Astrocyte of the cerebellum (primary cell): Measurements from ENCODE around the gene CLNK.

ENCODE experiments used
- DNase-seq: peaks from one replicate; pipeline ENCODE4 v3.0.0-alpha.2; 2011; ENCODE audit warnings: low read depth
- H3K4me3 ChIP-seq: 2 replicates; pipeline ENCODE4 v1.5.1; 2011; ENCODE audit warnings: mild to moderate bottlenecking, low read depth, low read length, moderate library complexity
- in situ Hi-C: cut with HindIII; loops from 2 replicates; pipeline ENCODE4 v1.10.0; 2017; ENCODE audit warnings: low sequenced_read_pairs
- TF ChIP-seq, protein P1 (sequence below): IDR thresholded peaks from 2 replicates; pipeline ENCODE4 v1.5.1; 2012; ENCODE audit warnings: low read length, low read depth, moderate library complexity, mild to moderate bottlenecking; ENCODE audit errors: missing control alignments

Gene CLNK

DNA sequence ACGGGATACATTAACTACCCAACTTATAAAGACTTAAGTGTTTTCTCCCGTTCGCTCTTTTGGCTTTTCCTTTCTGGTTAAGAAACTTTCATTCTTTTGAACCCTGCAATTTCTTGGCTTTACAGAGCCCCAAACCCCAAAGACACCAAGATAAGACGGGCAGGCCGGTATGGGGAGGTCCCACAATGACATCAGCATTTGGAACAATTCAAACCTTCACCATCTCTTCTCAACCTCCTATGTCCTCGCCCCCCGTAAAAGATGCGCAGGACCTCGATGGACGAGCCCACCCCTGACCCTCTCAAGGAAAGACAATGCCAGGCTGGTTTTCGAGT, 228.3 kb downstream of the CLNK start:
- TF ChIP-seq, protein P1, sequence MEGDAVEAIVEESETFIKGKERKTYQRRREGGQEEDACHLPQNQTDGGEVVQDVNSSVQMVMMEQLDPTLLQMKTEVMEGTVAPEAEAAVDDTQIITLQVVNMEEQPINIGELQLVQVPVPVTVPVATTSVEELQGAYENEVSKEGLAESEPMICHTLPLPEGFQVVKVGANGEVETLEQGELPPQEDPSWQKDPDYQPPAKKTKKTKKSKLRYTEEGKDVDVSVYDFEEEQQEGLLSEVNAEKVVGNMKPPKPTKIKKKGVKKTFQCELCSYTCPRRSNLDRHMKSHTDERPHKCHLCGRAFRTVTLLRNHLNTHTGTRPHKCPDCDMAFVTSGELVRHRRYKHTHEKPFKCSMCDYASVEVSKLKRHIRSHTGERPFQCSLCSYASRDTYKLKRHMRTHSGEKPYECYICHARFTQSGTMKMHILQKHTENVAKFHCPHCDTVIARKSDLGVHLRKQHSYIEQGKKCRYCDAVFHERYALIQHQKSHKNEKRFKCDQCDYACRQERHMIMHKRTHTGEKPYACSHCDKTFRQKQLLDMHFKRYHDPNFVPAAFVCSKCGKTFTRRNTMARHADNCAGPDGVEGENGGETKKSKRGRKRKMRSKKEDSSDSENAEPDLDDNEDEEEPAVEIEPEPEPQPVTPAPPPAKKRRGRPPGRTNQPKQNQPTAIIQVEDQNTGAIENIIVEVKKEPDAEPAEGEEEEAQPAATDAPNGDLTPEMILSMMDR: no peak
- in situ Hi-C loops: no loop called here
- H3K4me3 ChIP-seq: peak overlapping the region; percentile 52
- DNase-seq: no peak

DNA sequence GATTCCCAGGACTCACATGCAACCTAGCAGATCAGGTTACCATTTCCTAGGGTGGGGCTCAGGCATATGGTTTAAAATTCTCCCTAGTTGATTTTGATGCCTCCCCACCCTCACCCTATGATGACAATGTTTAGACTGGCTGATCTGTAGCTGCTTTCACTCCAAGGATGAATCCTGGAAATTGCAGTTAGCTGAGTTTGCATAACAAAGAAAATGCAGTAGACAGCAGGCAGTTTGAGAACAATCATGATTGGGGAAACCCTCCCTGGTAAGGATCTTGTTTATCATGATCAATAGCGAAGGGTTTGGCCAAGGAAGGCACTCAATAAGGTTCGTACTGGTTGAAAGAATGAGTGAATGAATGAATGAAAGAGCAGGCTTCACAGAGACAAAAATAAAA, 229.4 kb downstream of the CLNK start:
- in situ Hi-C loops: no loop called here
- TF ChIP-seq, protein P1: no peak
- DNase-seq: no peak
- no peak overlapping the region for H3K4me3 ChIP-seq

DNA sequence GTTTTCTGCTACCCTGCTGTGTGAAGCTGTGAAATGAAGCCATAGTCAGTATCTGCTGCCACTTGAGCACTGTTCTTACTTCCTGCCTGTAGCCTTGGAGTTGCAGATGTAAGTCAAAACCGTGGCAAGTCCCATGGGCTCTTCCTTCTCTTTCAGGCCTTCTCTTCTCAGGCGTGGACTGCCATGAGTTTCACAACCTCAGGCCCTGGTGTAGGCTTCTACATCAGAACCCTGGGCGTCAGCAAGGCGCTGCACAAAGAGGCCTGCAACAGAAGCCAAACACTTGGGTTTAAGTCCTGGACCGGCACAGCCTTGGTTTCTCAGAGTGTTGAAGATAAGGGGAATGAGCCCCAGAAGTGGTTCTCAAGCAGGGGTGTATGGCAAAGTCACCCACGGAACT, 229.8 kb downstream of the CLNK start:
- TF ChIP-seq, protein P1: no peak
- no peak for DNase-seq
- in situ Hi-C loops: no loop called here
- no peak overlapping the region for H3K4me3 ChIP-seq

DNA sequence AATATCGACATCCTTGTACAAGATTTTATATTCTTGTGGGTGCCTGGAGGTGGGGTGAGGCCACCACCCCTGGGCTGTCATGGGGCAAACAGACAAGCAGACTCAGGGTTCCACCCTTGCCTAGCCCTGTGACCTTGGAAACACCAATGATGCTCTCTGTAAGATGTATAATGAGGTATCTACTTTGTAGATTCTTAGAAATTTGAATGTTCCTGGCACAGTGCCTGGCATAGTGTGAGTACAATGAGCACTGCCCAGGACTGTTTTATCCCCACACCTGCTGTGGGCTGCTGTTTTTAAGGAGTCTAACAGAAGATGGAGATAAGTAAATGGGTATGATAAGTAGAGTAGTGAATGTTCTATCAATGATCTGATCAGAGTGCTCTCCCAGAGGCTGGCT, 230.4 kb downstream of the CLNK start:
- in situ Hi-C loops: no loop called here
- no peak for DNase-seq
- H3K4me3 ChIP-seq: no peak overlapping the region
- TF ChIP-seq, protein P1: no peak

DNA sequence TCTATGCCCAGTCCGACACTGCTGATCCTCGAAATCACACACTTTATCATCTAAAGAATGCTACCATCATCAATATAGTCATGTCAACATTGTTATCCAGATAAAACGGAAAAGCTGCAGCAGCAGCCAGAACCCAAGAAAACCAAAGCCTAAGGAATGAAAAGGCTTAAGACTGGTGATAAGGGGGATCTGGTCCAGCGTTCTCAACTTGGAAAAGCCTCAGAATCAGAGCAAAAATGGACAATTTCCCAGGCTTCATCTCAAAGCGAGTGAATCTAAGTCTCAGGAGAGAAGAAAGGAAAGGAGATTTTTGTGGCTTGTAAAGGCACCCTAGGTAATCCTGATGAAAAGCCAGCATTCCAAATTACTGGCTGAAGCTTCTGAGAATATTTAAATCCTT, 235.6 kb downstream of the CLNK start:
- no peak for DNase-seq
- H3K4me3 ChIP-seq: no peak overlapping the region
- TF ChIP-seq, protein P1: no peak
- in situ Hi-C loops: no loop called here

DNA sequence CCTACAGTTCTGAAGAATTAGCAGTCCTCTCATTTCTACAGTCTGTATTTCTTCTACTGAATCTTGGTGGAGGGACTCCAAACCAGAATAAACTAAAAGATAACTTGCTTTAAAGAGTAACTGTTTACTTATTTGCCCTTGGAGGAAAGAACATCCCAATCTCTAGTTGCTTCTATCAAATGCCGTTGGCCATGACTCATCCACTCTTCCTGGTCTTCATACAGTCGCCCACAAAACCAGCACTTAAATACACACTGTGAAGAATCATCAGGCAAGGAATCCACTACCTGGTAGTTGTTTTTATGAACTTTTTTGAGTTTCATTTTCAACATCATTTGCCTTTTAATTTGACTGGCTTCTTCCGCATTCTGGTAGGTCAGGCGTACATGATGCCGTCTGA, 241.6 kb downstream of the CLNK start:
- no peak overlapping the region for H3K4me3 ChIP-seq
- in situ Hi-C loops: no loop called here
- DNase-seq: no peak
- TF ChIP-seq, protein P1: no peak

DNA sequence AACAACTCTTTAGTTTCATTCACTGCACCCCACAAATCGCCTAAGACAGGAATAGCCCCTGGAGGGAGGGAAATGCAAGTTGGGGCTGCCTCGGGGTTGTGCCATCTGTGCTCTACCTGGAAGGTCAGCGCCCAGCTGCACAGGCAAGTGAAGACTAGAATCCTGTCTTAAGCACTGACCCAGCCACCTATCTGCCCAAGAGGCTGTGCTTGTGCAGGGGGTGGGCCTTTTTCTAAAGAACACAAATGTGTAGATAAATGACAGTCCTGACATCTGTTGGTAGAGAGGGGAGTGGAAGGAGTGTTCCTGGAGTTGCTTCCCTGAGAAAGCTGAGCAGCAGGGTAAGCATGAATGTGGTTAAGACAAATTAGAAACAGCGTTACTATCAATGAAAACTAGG, 243.1 kb downstream of the CLNK start:
- DNase-seq: no peak
- H3K4me3 ChIP-seq: no peak overlapping the region
- in situ Hi-C loops: no loop called here
- TF ChIP-seq, protein P1: no peak
